GM19351 (cell line): Measurements from ENCODE around the gene TRIP12.
"Not testable (repeated sequence)": the region's sequence is repeated elsewhere in the genome, so short reads cannot be mapped to it uniquely, and the experiment has no call there.

Source experiments
- ATAC-seq: cut with Tn5 transposase; IDR thresholded peaks from one replicate; pipeline ENCODE4 v1.9.1; 2021; ENCODE audit warnings: mild to moderate bottlenecking, moderate library complexity; ENCODE audit not compliant: unreplicated experiment

Gene TRIP12

GRCh38 chr2:229921101-229921891 lies 513 bp downstream of the TRIP12 start:
- ATAC-seq = peak; percentile 32

GRCh38 chr2:229920011-229920641 lies 1.7 kb downstream of the TRIP12 start:
- no peak for ATAC-seq

GRCh38 chr2:229917793-229918192 lies 4.0 kb downstream of the TRIP12 start:
- ATAC-seq = no peak

- ATAC-seq = no peak
Measured at GRCh38 chr2:229914171-229914570, 7.6 kb downstream of the TRIP12 start.

GRCh38 chr2:229910832-229911412 lies 10.9 kb downstream of the TRIP12 start:
- ATAC-seq = peak; percentile 69

- ATAC-seq = peak; percentile 19
Measured at GRCh38 chr2:229910147-229910831, 11.5 kb downstream of the TRIP12 start.

GRCh38 chr2:229909090-229909489 lies 12.7 kb downstream of the TRIP12 start:
- ATAC-seq = no peak

- no peak for ATAC-seq
Measured at GRCh38 chr2:229905601-229906000, 16.2 kb downstream of the TRIP12 start.

- ATAC-seq = no peak
Measured at GRCh38 chr2:229903037-229903436, 18.8 kb downstream of the TRIP12 start.

GRCh38 chr2:229901819-229902218 lies 20.0 kb downstream of the TRIP12 start:
- no peak for ATAC-seq

GRCh38 chr2:229900514-229900913 lies 21.3 kb downstream of the TRIP12 start:
- ATAC-seq = not testable (repeated sequence)

GRCh38 chr2:229900012-229900411 lies 21.8 kb downstream of the TRIP12 start:
- ATAC-seq = peak; percentile 58

- ATAC-seq = no peak
Measured at GRCh38 chr2:229899604-229900003, 22.2 kb downstream of the TRIP12 start.

- no peak for ATAC-seq
Measured at GRCh38 chr2:229896857-229897256, 25.0 kb downstream of the TRIP12 start.

- ATAC-seq = no peak
Measured at GRCh38 chr2:229889023-229889422, 32.8 kb downstream of the TRIP12 start.

- ATAC-seq = no peak
Measured at GRCh38 chr2:229888031-229888430, 33.8 kb downstream of the TRIP12 start.

- no peak for ATAC-seq
Measured at GRCh38 chr2:229887441-229887840, 34.4 kb downstream of the TRIP12 start.

GRCh38 chr2:229884775-229885699 lies 36.8 kb downstream of the TRIP12 start:
- peak; percentile 81 for ATAC-seq

GRCh38 chr2:229882583-229882982 lies 39.2 kb downstream of the TRIP12 start:
- no peak for ATAC-seq

- no peak for ATAC-seq
Measured at GRCh38 chr2:229880892-229881586, 40.8 kb downstream of the TRIP12 start.
